Inferior parietal cortex (tissue), 1 donor: Measurements from ENCODE around the gene TNS2.
"Not testable (repeated sequence)": the region's sequence is repeated elsewhere in the genome, so short reads cannot be mapped to it uniquely, and the experiment has no call there.

Source experiments
- DNase-seq: peaks from one replicate; pipeline ENCODE4 v3.0.0-alpha.2; 2016; ENCODE audit errors: extremely low spot score

TNS2 gene

GRCh38 chr12:53096089-53096741 is 46.4 kb downstream of the TNS2 start:
- no peak for DNase-seq

GRCh38 chr12:53096759-53097158 is 46.9 kb downstream of the TNS2 start:
- DNase-seq: no peak

DNA sequence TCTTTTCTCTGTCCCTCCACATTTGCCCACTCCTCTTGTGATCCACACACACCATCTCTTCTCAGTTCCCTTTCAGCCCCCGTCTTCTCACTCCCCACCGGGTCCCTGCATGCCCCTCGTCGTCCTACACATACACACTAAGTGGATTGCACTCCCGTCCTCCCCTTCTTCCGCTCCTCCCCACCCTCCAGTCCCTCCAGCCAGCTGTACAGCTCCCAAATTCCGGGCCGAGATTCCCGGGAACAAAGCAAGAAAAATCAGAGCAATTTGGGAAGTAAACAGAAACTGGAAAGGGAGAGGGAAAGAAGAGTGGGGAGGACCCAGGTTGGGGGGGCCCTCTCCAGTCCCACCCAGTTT is 47.3 kb downstream of the TNS2 start:
- no peak for DNase-seq

DNA sequence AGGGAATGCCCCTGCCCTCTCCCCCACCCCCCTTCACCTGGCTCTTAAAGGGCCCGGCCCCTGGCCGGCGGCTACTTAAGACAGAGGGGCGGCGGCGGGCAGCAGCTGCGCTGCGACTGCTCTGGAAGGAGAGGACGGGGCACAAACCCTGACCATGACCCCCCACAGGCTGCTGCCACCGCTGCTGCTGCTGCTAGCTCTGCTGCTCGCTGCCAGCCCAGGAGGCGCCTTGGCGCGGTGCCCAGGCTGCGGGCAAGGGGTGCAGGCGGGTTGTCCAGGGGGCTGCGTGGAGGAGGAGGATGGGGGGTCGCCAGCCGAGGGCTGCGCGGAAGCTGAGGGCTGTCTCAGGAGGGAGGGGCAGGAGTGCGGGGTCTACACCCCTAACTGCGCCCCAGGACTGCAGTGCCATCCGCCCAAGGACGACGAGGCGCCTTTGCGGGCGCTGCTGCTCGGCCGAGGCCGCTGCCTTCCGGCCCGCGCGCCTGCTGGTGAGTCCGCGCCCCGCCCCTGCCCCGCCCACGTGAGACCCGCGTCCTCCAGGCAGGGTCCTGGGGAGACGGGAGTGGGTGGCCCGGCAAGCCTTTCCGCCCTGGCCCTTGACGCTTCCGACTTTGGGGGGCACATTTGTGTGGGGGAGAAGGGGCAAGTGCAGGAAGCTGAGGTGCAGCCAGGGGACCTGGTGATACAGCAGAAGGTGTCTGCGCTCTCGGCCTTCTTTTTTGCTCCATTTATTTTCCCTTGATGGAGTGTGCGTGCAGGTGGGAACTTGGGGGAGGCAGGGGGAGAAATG is 47.9 kb downstream of the TNS2 start, which contains the start of gene IGFBP6:
TSS of gene IGFBP6 (plus strand) at position 104 of the 790 bp plus-strand sequence. CDS start at position 155, 51 bp downstream.
- DNase-seq: no peak

GRCh38 chr12:53098354-53098981 is 48.6 kb downstream of the TNS2 start:
- no peak for DNase-seq

DNA sequence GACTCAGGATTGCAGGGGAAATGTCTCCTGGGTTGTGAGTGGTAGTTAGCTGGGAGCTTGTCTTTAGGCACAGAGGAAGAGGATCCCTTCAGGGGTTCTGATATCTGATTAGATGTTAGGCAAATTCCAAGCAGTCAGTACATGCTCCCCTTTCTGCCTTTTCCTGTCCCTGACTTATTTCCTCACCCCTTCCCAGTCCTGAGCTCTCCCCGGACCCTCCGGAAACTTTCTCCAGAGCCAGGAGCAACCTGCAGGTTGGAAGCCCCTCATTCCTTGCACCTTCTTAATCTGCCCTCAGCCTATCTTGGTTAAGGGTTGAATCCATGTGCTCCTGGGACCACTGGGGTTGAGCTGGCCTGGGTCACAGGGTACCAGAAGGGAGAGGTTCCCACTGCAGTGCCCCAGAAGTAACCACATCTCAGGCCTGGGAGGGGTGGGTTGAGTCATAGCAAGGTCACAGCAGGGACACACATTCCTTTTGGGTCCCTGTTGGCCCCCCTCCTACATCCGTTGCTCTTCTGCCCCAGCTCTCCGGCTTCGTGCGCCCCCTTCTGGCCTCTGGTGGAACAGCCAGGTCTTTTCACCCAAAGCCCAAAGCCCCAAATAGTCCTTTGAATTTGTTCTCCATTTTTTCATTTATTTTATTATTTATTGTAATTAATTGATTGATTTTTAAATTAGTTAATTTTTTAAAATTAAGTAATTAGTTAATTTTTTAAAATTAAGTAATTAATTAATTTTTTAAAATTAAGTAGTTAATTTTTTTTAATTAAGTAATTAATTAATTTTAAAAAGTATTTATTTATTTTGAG is 49.4 kb downstream of the TNS2 start:
- DNase-seq: peak; percentile 90

DNA sequence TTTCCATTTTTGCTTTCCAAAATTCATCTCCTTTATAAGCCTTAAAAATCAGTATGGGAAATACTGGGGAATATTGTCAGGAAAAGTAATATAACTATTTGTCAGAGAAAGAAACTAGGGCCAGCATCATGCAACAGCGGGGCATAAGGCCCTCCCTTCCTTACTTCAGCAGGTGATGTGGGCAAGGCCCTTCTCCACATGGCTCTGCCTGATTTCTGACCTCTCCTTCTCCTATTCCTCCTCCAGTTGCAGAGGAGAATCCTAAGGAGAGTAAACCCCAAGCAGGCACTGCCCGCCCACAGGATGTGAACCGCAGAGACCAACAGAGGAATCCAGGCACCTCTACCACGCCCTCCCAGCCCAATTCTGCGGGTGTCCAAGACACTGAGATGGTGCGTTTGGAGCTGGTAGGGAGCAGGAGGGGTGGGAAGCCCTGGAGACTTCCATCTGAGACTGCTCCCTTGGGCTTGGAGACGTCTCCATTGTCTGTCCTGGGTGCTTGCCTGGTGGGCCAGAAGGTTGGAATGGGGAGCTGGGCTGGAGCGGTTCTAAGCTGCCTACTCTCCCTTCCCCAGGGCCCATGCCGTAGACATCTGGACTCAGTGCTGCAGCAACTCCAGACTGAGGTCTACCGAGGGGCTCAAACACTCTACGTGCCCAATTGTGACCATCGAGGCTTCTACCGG is 50.7 kb downstream of the TNS2 start:
- no peak for DNase-seq

DNA sequence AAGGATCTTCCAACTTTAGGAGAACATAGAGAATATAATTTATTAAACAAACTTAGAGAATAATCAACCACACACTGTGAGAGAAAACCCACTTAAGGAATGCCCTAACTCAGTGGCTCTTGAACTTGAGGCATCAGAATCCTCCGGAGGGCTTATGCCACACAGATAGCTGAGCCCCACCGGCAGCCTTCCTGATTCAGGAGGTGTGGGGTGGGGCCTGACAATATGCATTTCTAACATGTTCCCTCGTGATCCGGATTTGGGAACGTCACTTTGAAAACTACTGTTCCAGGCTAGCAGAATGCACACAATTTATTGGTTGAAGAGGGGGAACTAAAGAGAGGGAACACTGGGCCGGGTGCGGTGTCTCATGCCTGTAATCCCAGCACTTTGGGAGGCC is 51.4 kb downstream of the TNS2 start:
- DNase-seq: no peak

GRCh38 chr12:53101931-53102781 is 52.3 kb downstream of the TNS2 start:
- DNase-seq: no peak

GRCh38 chr12:53102883-53103807 is 53.3 kb downstream of the TNS2 start, which contains the start of gene SOAT2:
SOAT2 (plus strand) TSS chr12:53103486; CDS start chr12:53103578, 92 bp downstream.
- DNase-seq: no peak

GRCh38 chr12:53103860-53104305 is 54.0 kb downstream of the TNS2 start:
- no peak for DNase-seq

DNA sequence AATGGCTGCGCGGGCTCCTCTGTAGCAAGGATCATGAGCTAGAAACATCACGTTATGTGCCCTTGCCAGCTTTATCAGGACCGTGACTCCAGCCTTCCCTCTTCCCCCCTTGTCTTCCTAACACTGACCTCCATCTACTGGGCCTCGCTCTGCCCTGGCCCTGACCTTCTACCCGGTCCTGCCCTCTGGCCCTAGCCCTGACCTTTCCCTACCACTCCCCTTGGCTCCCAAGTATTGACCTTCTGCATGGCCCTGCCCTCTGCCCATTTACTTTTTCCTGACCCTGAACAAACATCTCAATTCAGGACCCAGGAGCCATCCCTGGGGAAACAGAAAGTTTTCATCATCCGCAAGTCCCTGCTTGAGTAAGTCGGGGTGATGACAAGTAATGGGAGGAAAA is 55.4 kb downstream of the TNS2 start:
- no peak for DNase-seq

GRCh38 chr12:53105712-53106439 is 56.0 kb downstream of the TNS2 start:
- DNase-seq: no peak

DNA sequence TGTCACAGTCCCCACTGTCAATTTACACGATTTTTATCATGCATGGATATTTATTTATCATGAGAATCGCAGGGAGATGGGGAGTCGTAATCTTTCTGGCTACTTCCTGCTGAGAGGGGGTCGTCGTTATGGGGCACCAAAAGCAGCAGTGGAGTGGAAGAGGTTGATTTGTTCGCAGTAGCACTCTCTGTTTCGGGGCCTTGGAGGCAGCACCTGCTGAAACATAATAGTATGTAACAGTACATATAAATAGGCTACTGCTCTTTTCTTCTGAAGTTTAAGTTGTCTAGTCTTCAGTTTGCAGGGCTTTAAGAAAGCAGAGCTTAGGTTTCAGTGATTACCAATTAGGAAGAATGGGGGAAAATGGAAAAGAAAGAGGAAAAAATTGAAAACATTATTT is 57.3 kb downstream of the TNS2 start:
- no peak for DNase-seq

DNA sequence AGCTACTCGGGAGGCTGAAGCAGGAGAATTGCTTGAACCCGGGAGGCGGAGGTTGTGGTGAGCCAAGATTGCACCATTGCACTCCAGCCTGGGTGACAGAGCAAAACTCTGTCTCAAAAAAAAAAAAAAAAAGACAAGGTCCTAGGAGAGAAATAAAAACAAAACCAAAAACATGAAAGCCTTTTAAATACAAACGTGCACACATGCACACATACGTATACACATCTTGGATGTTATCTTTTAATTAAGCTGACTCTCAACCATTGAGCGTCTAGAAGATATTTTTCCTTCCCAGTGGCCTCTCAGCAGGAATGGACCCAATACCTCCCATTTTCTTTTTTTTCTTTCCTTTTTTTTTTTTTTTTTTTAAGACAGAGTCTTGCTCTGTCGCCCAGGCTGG is 62.6 kb downstream of the TNS2 start:
- DNase-seq: not testable (repeated sequence)

GRCh38 chr12:53113136-53113705 is 63.4 kb downstream of the TNS2 start:
- no peak for DNase-seq

DNA sequence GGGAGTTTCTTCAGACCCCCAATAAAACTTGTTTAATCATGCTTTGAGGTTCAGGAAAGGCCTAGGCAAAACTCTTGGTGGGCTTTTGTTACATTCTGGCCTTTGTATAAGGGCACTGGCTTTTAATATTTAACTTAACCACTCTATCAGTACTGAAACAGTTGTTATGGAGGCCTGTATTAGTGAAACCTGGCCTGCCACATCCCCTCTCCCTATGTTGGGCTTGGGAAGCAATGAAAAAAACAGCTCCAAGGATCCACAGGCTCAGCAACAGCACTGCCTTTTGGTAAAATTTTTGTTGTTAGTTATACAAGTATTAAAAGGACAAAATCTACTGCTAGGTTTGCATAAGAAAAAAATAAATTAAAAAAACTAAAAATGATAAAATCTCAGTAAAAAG is 64.1 kb downstream of the TNS2 start:
- no peak for DNase-seq
